Uterus (tissue), 4 donors: ENCODE data around the gene C10orf71. TPM values are rescaled to one million over a fixed set of nuclear protein-coding genes. Genes with fewer than 3 reads are reported as not detected.

Source experiments
- DNase-seq, 2 donors: peaks; one replicate each; pipeline ENCODE4 v3.0.0-alpha.2; 2019 to 2020
- H3K27ac ChIP-seq, 2 donors: fragments of 200-600 bp; sonication (generic); 1 replicate in 1 of 2; 2 replicates in 1 of 2; pipeline ENCODE4 v1.5.1; 2016 to 2018
- H3K27me3 ChIP-seq, 2 donors: fragments of 200-600 bp; sonication (generic); one replicate each; pipeline ENCODE4 v1.5.1; 2018 to 2019; ENCODE audit warnings: control low read depth in 1 of 2
- H3K36me3 ChIP-seq, 2 donors: fragments of 200-600 bp; sonication (generic); one replicate each; pipeline ENCODE4 v1.5.1; 2019; ENCODE audit warnings: control low read depth in 1 of 2
- H3K4me1 ChIP-seq, 2 donors: fragments of 200-600 bp; sonication (generic); one replicate each; pipeline ENCODE4 v1.5.1; 2018 to 2019; ENCODE audit warnings: control low read depth in 1 of 2
- H3K4me3 ChIP-seq, 2 donors: fragments of 200-600 bp; sonication (generic); 1 replicate in 1 of 2; 2 replicates in 1 of 2; pipeline ENCODE4 v1.5.1; 2018 to 2019; ENCODE audit warnings: mild to moderate bottlenecking in 1 of 2
- H3K9me3 ChIP-seq, 2 donors: fragments of 200-600 bp; sonication (generic); one replicate each; pipeline ENCODE4 v1.5.1; 2019; ENCODE audit warnings: control low read depth in 1 of 2
- CTCF ChIP-seq, 4 experiments: fragments of 200-600 bp in 2 of 4; fragments of 450-650 bp in 2 of 4; sonication (generic) in 2 of 4; IDR thresholded peaks; one replicate each; pipeline ENCODE4 v1.5.1; 2016 to 2019; ENCODE audit warnings: antibody characterized with exemption in 4 of 4, mild to moderate bottlenecking in 2 of 4, moderate library complexity in 1 of 4
- POLR2A ChIP-seq, 2 donors: fragments of 450-650 bp; IDR thresholded peaks; one replicate each; pipeline ENCODE4 v1.6.1; 2016; ENCODE audit warnings: antibody characterized with exemption in 2 of 2, mild to moderate bottlenecking in 1 of 2, moderate library complexity in 1 of 2
- intact Hi-C: fragments of 100-400 bp; cut with DNase I; formaldehyde crosslinking; loops from one replicate; pipeline ENCODE4 v1.15.1; 2023; ENCODE audit warnings: low total_unique reads
- total RNA-seq, 4 donors: library from RNA; depleted of rRNA in 3 of 4; stranded (reverse); fragments of >200 nt in 3 of 4; gene quantifications; one replicate each; pipeline versions ENCODE4 v1.1.0 to v1.2.4, GENCODE V29; 2014 to 2023
- donor health status: DM: yes; HTN: yes; CAD: no.

C10orf71 gene
- total RNA-seq, 4 donors from 2014 or later = not detected

- H3K4me1 ChIP-seq = no peaks in the 10 kb centered on the region
- TF ChIP-seq CTCF (IDR thresholded peaks at IDR 0.05) (no peak), POLR2A (IDR thresholded peaks at IDR 0.05) (no peak)
- H3K4me3 ChIP-seq = no peak overlapping the region
- H3K9me3 ChIP-seq = no peaks in the 10 kb centered on the region
- intact Hi-C loops = no loop called here
- H3K27ac ChIP-seq = no peak overlapping the region
- no peaks in the 10 kb centered on the region for H3K36me3 ChIP-seq
- no peaks in the 10 kb centered on the region for H3K27me3 ChIP-seq
- DNase-seq = no peak
Observed at GRCh38 chr10:49260644-49261296, 38.2 kb upstream of the C10orf71 start.

GRCh38 chr10:49263591-49263990, 35.4 kb upstream of the C10orf71 start:
- intact Hi-C loops = no loop called here
- TF ChIP-seq CTCF (IDR thresholded peaks at IDR 0.05) = no peak
- no peak for TF ChIP-seq POLR2A (IDR thresholded peaks at IDR 0.05)
- Histone ChIP-seq H3K36me3 (no peaks in the 10 kb centered on the region), H3K27me3 (no peaks in the 10 kb centered on the region), H3K9me3 (peaks cover 0 to 6% of the 10 kb centered on the region in 2 donors), H3K4me3 (no peak overlapping the region), H3K27ac (no peak overlapping the region), H3K4me1 (no peaks in the 10 kb centered on the region)
- DNase-seq = no peak

GRCh38 chr10:49264177-49264677, 34.7 kb upstream of the C10orf71 start:
- H3K9me3 ChIP-seq = peaks cover 0 to 6% of the 10 kb centered on the region in 2 donors
- no peak overlapping the region for H3K4me3 ChIP-seq
- no peaks in the 10 kb centered on the region for H3K36me3 ChIP-seq
- intact Hi-C loops = no loop called here
- no peak overlapping the region for H3K27ac ChIP-seq
- H3K27me3 ChIP-seq = no peaks in the 10 kb centered on the region
- DNase-seq = no peak
- no peaks in the 10 kb centered on the region for H3K4me1 ChIP-seq
- TF ChIP-seq POLR2A (IDR thresholded peaks at IDR 0.05) (no peak), CTCF (IDR thresholded peaks at IDR 0.05) (no peak)

- H3K4me1 ChIP-seq = no peaks in the 10 kb centered on the region
- intact Hi-C loops = no loop called here
- H3K27ac ChIP-seq = no peak overlapping the region
- H3K27me3 ChIP-seq = no peaks in the 10 kb centered on the region
- no peaks in the 10 kb centered on the region for H3K36me3 ChIP-seq
- no peak for DNase-seq
- peaks cover 0 to 6% of the 10 kb centered on the region in 2 donors for H3K9me3 ChIP-seq
- no peak overlapping the region for H3K4me3 ChIP-seq
- TF ChIP-seq CTCF (IDR thresholded peaks at IDR 0.05) (no peak), POLR2A (IDR thresholded peaks at IDR 0.05) (no peak)
Observed at GRCh38 chr10:49265885-49266284, 33.1 kb upstream of the C10orf71 start.

GRCh38 chr10:49268185-49268584, 30.8 kb upstream of the C10orf71 start:
- intact Hi-C loops = no loop called here
- H3K9me3 ChIP-seq = peaks cover 0 to 6% of the 10 kb centered on the region in 2 donors
- DNase-seq = no peak

More at GRCh38 chr10:49268185-49268584, 30.8 kb upstream of the C10orf71 start:
- H3K4me3 ChIP-seq = no peak overlapping the region
- TF ChIP-seq POLR2A (IDR thresholded peaks at IDR 0.05) (no peak), CTCF (IDR thresholded peaks at IDR 0.05) (no peak)
- H3K27ac ChIP-seq = no peak overlapping the region
- no peaks in the 10 kb centered on the region for H3K36me3 ChIP-seq
- no peaks in the 10 kb centered on the region for H3K4me1 ChIP-seq
- no peaks in the 10 kb centered on the region for H3K27me3 ChIP-seq
